Activated effector memory CD4-positive, alpha-beta T cell treated with Interleukin-2 at 50 U/mL for 16 hours (primary cell): ENCODE measurements around the gene BCAS1.
A peak's percentile ranks its signal among the peaks of the same experiment; 100 is the strongest.

ENCODE experiments used
- DNase-seq: peaks from one replicate; pipeline ENCODE4 v3.0.0-alpha.2; 2020

BCAS1 gene

DNA sequence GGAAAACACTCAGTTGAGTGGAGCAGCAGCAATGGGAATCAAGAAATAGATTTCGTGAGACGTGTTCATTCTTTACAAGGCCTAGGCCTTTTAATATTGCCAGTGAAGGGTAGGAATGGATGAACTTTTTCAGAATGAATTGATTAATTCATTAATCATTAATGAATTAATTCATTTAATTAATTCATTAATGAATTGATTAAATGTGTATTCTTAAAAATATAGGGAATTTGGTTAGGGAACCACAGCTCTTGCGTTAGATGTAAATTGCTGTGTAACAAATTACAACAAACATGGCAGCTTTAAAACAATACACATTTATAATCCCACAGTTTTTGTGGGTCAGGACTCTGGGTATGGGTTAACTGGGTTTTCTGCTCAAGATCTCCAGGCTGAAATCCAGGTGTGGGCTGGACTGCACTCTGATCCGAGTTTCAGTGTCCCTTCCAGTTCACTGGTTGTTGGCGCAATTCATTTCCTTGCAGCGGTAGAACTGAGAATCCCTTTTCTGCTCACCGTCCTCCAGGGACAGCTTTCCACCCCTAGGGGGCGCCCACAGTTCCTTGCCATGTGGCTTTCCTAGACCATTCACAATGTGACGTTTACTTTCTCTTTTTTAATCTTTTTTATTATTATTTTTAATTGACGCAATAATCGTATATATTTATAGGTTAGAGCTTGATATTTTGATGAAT lies 32.8 kb upstream of the BCAS1 start:
- DNase-seq, result peak; percentile 40

DNA sequence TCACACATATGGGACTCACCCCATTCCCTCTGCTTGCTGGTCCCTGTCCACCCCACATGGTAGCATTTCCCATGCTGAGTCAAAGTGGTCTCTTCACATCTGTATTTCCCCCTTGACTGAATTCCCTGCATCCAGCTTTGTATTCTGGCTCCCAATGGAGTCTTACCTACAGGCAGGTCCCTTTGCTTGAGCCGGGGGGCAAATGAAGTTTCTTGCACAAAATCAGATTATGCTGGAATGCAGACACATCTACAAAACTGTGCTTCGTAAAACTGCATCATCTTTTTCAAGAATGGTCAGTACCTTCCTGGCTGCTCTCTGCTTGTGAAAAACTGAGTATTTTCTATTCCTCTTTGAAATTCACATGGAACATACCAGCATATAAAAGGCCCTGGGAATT lies 32.1 kb upstream of the BCAS1 start:
- DNase-seq, result no peak

DNA sequence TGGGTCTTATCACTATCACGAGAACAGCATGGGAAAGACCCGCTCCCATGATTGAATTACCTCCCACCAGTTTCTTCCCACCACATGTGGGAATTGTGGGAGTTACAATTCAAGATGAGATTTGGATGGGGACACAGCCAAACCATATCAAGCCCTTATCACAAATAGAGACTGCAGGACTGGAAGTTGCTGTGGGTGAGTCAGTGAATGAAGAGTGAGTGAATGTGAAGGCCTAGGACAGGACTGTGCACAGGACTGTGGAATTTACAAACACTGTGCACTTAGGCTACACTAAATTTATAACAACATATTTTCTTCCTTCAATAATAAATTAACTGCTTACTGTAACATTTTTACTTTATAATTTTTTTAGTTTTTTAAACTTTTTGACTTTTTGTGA lies 30.2 kb upstream of the BCAS1 start:
- DNase-seq, result no peak

DNA sequence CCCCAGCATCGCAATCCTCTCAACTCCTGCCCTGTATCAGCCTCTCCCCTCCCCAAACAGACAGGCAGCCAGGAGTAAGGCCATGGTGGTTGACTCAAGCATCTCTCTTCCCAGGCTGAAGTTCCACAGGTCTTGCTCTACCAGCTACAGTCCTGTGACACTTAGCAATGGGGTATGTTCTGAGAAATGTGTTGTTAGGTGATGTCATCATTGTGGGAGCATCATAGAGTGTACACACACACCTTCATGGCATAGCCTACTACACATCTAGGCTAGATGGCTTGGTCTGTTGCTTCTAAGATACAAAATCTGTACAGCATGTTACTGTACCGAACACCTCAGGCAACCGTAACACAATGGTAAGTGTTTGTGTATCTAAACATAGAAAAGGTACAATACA lies 29.5 kb upstream of the BCAS1 start:
- DNase-seq, result no peak

DNA sequence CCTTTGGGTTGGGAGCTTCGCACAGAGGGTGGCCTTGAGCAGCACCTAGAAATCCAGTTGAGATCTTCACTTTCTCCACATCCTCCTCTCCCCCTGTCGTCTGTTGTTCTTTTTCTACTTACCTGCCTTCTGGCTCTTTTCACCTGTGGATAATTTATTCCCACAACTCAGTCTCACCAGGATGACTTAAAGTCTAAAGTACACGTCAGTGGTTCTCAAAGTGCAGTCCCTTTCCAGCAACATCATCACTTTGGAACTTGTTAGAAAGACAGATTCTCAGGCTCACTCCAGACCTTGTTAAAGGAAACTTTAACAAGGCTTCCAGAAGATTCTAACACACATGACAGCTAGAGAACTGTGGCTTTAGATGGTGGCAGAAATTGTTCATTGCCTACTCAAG lies 27.7 kb upstream of the BCAS1 start:
- no peak for DNase-seq

DNA sequence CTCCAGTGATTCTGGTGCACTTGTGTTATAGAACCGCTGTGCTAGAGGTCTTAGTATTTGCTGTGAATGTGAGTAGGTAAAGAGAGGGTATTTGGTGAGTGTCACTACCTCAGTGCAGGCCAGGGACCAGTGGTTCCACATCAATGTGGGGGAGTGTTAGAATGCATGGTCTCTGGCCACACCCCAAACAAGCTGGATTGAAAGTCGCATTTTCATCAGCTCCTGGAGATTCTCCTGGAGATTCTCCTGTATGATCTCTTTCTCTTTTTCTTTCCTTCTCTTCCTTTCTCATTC lies 26.8 kb upstream of the BCAS1 start:
- no peak for DNase-seq

DNA sequence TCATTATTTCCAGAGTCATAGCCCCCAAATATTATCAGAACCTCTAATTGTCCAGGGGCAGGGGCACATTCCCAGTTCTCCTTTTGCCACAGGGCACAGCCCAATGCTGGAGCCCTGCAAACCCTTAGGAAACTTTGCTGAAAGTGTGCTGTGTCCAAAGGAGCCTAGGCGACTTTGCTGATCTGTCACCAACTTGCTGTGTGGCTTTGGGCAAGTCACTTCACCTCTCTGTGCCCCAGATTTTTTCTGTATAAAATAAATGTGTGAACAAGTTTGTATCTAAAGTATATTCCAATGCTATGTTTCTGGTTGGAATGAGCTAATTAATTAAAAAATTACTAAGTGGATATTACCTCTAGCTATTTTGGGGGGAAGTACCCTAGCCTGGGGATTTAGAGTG lies 25.4 kb upstream of the BCAS1 start:
- no peak for DNase-seq

DNA sequence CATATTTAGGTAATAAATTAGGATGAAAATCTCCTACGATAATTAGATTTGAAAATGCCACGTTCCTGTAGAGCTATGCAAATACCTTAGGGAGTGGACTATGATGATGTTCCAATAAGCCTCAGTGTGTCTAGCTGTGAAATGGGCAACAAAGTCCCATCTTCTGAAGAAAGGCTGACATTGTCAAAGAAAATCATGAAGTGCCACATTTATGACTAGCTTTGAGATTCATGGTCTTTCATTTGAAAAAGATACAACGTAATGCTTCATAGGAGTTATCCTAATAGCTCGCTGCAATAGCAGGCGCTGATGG lies 23.8 kb upstream of the BCAS1 start:
- no peak for DNase-seq

DNA sequence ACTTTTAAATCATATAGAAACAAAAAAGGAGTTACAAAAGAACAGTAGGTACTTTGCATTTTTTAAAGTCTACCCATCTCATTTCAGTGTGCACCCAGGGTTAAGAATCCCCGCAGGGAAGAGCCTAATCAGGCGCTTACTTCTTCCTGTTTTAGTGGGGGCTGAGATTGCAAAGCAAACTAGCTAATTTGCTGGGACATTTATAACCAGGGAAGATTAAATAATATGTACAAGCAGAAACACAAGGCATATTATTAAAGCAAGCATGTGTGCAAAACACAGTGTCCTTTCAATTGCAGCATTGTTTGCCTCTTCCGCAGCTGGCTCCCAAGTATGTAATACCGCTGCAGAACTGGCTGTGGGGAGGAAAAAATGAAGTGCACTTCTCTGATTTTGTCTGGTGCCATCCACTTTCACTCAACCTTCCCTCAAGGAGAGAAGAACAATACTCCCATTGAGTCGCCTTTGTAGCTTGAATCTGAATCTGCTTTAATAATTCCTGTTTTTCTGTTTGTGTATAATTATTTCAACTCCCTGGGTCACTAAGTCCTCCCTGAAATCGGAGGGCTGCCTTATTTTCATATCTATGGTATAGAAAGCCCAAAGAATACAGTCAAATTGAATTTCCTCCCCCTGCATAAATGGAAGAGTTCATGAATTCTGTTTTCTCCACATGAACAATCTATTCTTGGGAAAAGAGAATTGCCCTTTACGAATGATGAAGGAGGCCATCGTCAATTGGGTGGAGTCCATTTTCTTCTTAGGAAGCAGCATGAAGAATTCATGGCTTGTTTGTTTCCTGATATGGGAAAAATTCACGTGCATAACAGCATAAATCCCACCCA lies 23.3 kb upstream of the BCAS1 start:
- no peak for DNase-seq

DNA sequence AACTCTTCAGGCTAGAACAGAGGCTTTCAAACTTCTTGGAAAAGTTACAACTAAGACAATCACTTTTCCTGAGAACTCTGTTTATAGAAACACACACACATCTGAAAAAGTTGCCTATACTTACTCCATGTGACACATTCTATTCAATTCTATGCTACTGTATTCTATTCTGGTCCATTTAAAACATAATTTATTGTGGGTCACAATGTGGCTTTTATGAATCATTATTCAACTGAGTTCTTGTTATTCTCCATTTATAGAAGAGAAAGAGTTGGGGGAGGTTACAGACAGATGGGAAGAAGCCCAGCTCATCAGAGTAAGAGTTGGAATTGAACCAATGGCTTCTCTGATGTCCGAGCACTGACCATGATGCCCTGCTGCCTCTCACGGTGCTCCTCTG lies 21.6 kb upstream of the BCAS1 start:
- no peak for DNase-seq

DNA sequence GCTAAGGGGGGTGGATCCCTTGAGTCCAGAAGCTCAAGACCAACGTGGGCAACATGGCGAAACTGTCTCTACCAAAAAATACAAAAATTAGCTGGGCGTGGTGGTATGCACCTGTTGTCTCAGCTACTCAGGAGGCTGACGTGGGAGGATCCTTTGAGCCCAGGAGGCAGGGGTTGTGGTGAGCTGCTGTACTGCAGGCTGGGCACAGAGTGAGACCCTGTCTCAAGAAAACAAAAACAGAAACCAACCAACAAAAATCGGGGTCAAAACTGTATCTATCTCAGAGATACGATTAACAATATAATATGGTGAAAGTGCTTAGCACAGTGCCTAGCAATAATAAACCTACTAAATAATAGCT lies 20.7 kb upstream of the BCAS1 start:
- DNase-seq, result no peak

DNA sequence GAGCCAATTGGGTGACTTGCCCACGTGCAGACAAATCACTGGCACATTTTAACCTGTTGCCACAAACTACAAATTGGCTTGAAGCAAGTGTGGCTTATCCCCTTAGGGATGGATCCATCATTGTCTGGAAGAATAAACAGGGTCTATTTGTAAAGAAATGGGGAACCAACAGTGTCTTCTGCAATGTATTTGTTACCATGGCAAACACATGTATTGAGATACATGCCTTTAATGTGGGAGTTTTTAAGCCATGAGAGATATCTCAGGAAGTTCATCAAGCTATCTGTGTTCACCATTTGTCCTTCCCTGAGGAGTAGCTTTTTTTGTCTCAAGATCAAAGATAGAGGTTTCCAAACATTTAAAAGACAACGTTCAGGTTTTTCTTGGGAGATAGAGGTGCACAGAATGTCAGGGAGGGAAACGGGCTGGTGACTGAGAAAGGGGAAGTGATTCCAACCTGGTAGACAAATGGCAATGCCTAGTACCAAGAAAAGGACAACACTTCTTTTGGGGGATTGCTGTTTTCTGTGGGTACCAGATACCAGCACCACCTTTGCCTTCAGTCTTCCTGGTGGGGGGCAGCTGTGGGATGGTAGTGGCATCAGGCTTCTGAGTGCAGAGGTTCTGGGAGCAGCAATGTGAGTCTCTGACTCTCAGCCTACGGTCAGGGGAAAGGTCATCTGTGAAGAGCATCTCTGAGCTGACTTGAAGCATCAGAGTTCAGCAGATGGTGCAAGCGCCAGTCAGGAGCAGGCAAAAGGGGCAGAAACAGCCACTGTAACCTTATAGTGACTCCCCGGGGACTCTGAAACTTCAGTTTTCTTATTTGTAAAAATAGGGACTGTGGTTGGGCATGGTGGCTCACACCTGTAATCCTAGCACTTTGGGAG lies 20.1 kb upstream of the BCAS1 start:
- no peak for DNase-seq

DNA sequence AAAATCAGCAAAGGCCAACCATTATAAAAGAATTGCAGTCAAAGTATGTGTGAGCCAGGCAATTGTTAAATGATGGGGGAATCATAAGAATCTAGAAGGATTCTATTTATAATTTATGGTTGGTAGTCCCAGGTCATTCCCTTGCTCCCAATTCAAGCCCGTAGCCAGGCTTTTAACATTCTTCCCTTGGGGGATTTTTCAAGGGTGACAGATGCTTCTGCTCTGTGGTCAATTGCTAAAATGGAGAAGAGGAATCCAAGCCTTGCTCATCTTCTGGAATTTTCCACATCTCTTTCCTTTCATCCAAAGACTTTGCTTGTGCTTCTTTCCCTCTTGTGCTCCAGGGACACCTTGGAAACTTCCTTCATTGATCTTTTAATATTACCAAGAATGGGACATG lies 18.0 kb upstream of the BCAS1 start:
- DNase-seq, result no peak

DNA sequence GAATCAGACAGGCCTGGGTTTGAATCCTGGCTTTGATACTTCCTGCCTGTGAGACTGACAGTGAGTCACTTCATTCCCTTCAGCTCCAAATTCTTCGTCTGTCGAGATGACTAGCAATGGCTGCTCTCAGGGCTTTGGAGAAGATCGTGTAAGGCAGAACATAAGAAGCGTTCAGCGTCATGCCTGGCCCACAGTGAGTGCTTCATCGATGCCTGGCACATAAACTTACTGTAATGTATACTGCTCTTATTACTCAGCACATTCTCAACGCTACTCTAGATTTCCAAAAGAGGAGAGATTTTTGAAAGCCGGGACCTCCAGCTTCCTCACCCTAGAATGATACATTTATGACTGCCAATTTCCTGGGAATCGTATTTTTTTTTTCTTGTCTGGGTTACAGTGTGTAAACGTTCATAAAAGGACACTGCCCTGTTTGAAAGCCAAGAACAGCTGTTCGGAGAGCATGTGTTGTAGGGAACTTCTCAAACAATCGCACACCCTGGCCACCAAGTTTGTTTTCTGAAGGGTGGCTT lies 16.2 kb upstream of the BCAS1 start:
- no peak for DNase-seq

DNA sequence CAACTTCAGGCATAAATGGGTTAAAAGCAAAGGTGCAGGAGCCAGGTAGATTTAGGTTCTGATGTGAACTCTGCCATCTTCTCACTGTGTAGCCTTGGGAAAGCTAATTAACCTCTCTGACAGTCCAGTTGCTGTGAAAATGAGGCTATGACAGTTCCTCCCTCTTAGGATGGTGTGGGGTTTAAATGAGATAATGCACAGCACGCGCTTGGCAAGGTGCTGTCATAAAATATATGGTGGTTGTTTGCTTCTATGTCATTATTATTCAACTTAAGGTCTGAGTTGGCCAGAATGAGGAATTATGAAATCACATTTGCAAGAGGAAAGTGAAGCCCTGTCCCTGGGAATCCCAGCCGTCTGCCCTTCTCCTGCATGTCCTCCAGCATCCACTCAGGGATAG lies 15.5 kb upstream of the BCAS1 start:
- no peak for DNase-seq

DNA sequence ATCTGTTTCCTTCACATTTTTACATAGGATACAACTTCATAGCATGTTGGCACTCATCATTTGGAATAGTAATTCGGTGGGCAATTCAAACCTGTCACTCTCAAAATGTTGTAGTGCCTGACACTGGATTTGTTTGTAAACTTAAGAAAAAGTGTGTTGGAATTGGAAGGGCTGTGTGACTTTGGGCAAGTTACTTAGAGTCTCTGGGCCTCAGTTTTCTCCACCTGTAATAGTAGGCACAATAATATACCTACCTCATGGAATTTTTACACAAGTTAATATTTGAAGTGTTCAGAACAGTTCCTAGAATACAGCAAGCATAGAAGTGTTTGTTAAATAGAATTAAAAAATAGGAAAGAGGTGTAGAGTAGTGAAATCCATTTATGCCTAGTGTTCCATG lies 15.0 kb upstream of the BCAS1 start:
- DNase-seq, result no peak

DNA sequence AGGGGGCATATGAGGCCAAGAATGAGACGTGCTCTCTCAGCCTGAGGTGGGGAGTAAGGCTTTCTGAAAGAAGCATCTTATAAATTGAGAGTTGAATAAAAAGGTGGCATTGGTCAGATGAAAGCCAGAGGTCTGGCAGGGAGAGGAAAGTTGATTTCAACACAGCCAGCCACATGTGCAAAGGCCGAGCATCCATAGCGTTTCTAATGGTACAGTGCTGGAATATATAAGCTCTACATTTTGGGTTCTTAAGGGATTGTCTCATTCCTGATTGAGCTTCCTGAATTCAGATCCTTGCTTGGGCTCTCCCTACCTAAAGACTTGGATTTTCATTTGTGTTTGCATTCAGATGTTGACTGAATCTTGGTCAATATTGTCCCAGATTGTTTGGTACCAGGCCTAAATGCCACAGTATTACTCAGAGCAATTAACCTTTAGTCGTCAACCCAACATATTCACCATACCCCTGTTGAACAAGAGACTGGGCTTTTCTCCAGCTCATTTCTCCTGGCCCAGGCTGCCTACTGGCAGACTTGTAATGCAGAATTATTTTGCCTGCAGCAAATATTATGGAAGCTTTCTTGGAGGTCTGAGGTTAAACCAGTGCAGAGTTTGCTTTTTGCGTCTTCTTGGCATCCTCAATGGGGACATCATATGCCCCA lies 14.5 kb upstream of the BCAS1 start:
- DNase-seq, result no peak

DNA sequence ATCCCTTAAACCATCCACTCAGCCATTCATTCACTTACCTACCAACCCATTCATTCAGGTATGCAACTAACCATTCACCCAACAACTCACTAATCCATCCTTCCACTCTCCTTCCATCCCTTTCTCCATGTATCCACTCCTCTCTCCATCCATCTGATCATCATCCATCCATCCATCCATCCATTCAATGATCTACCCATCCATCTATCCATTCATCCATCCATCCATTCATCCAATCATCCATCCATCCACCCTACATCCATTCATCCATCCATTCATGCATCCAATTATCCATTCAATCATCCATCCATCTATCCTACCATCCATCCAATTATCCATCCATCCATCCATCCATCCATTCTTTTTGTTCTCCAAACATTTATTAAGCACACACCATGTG lies 13.8 kb upstream of the BCAS1 start:
- no peak for DNase-seq

DNA sequence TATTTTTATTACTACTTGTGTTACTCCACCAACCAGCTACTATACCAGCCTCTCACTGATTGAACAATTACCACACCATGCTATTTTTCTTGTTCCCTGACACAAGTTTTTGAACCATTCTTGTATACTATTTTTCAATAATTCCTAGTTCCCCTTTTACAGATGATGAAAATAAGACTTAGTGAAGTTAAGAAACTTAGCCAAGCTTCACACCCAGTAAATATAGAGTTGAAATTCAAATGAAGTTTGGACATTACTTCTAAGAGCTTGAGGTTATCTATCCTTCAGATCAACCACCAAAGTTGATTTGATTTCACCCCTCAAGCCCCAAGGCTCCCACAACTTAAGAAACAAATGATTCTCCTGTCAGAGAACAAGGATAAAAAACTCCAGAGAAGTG lies 13.1 kb upstream of the BCAS1 start:
- DNase-seq, result no peak

DNA sequence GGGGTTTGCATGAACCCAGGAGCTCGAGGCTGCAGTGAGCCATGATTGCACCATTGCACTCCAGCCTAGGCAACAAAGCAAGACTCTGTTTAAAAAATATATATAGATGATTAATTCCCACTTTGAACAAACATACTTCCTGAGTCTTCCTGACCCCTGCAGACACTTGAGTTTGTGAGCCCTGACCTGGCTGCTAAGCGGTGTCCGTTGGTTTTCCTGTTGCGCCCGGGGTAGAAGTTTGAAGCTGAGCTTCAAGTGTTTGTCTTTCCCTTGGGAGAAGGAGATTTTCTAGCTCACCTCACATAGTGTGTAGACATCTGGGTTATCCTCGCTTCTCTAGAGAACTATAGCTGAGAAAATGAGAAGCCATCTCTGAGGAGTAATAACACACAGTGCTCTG lies 11.7 kb upstream of the BCAS1 start:
- no peak for DNase-seq

DNA sequence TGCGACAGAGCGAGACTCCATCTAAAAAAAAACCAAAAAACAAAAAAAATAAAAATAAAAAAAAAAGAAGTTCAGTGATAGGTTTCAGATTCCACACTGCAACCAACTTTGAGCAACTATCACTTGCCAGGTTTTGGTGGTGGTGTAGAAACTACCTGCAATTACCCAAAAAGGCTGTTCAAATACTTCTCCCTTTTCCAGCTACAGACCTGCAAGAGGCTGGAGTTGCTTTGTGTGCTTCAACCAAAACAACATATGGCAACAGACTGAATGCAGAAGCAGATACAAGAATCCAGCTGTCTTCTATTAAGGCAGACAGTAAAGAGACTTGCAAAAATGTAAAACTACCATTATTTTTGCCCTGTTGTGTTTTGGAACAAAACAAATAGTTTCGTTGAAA lies 9.3 kb upstream of the BCAS1 start:
- DNase-seq, result no peak

DNA sequence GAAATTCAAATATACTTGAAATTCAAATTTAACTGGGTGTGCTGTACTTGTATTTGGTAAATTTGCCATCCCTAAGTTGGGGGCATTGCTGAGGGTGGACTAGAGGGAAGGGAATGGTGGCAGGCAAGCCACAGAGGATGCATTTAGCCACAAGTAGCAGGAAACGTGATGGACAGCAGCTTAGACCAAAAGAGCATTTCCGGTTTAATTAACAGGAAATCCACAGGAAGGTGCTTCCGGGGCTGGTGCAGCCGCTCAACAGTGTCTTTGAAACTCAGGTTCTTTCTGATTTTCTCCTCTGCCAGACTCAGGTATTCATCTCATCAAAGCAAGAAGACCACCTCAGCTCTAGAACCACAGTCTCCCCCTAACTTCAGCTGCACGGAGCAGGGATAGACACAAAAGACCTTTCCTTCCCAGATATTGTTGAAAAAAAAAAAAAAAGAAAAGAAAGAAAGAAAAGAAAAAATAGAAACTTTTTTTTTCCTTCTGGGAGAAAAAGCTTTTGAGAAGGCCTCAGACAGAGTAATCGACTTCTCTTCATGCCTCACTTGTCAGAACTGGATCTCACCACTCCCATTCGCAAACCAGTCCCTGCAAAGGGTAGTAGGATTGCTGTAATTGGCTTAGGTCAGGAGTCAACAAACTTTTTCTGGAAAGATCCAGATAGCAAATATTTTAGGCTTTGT lies 8.0 kb upstream of the BCAS1 start:
- no peak for DNase-seq

DNA sequence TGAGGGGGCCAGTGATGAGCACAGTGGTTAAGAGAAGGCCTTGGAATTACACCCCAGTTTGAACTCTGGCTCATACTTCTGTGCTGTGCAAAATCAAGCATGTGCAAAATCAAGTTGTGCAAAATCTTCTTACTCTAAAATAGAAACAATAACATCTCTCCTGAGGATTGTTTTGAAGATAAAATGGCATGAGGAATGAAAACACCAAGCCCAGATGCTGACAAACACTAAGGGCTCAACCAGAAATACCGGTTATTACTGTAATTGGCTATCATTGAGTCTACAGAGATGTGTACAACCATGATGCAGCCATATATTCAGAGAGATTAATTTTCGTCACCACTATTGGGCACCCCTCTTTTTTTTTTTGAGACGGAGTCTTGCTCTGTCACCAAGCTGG lies 5.9 kb upstream of the BCAS1 start:
- no peak for DNase-seq
